ENCODE results near the gene APOO.

DNA sequence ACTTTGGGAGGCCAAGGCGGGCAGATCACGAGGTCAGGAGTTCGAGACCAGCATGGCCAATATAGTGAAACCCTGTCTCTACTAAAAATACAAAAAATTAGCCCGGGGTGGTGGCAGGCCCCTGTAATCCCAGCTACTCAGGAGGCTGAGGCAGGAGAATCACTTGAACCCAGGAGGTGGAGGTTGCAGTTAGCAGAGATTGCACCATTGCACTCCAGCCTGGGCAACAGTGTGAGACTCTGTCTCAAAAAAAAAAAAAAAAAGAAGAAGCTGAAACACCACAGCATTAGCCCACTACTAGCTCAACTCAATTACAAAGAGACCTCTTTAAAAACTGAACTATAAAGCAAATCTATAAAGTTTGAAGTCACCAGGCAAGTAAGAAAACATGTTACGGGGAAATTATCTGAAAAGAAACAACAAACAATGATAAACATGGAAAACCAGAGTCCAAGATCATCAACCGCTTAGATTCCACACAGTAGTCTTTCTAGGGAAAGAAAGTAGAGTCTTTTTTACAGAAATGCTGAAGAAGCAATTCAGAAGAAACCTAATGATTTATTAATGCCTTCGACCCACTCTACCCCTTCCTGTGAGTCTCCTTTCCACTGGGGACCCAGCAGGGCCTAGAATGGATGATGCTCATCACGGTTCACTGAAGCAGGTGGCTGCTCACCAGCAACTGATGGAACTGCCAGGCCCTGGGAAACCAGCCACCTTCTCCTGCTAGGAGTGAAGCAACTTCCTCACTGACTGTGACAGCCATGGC, 118.2 kb downstream of the APOO start:
- TF ChIP-seq POLR2A (IDR thresholded peaks at IDR 0.05; ENCODE audit: borderline replicate concordance, extremely low read depth, insufficient read depth, insufficient read length): no peak
- no peak for TF ChIP-seq CTCF (IDR thresholded peaks at IDR 0.05 in 2 of 3, conservative IDR thresholded peaks at IDR 0.05 in 1 of 3; ENCODE audit: borderline replicate concordance in 1 of 3, insufficient read depth in 1 of 3, low read depth in 2 of 3, low read length in 2 of 3)
- TF ChIP-seq MAX (IDR thresholded peaks at IDR 0.05): no peak

All from HCT116 (cell line).